ENCODE data around the gene SOWAHC.
"Not testable (repeated sequence)": the region's sequence is repeated elsewhere in the genome, so short reads cannot be mapped to it uniquely, and the experiment has no call there.

DNA sequence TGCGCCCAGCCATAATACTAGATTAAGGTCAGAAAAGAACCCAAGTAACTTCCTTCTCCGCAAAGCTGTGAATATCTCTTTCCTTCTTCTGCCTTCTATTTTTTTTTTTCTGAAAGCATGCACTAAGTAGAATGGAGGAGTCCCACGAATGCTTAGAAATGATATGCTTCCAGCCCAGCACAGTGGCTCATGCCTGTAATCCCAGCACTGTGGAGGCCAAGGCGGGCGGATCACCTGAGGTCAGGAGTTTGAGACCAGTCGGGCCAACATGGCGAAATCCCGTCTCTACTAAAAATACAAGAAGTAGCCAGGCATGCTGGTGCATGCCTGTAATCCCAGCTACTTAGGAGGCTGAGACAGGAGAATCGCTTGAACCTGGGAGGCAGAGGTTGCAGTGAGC, 25.8 kb downstream of the SOWAHC start:
- TF ChIP-seq, protein P1, sequence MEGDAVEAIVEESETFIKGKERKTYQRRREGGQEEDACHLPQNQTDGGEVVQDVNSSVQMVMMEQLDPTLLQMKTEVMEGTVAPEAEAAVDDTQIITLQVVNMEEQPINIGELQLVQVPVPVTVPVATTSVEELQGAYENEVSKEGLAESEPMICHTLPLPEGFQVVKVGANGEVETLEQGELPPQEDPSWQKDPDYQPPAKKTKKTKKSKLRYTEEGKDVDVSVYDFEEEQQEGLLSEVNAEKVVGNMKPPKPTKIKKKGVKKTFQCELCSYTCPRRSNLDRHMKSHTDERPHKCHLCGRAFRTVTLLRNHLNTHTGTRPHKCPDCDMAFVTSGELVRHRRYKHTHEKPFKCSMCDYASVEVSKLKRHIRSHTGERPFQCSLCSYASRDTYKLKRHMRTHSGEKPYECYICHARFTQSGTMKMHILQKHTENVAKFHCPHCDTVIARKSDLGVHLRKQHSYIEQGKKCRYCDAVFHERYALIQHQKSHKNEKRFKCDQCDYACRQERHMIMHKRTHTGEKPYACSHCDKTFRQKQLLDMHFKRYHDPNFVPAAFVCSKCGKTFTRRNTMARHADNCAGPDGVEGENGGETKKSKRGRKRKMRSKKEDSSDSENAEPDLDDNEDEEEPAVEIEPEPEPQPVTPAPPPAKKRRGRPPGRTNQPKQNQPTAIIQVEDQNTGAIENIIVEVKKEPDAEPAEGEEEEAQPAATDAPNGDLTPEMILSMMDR (IDR thresholded peaks at IDR 0.05; ENCODE audit: insufficient read depth, low read length, poor library complexity, severe bottlenecking): not testable (repeated sequence)
- not testable (repeated sequence) for TF ChIP-seq EZH2phosphoT487 (conservative IDR thresholded peaks at IDR 0.05; ENCODE audit: low read length)

Data from SU-DHL-6 (cell line).